ENCODE measurements around the gene SSC4D.

The SSC4D gene

DNA sequence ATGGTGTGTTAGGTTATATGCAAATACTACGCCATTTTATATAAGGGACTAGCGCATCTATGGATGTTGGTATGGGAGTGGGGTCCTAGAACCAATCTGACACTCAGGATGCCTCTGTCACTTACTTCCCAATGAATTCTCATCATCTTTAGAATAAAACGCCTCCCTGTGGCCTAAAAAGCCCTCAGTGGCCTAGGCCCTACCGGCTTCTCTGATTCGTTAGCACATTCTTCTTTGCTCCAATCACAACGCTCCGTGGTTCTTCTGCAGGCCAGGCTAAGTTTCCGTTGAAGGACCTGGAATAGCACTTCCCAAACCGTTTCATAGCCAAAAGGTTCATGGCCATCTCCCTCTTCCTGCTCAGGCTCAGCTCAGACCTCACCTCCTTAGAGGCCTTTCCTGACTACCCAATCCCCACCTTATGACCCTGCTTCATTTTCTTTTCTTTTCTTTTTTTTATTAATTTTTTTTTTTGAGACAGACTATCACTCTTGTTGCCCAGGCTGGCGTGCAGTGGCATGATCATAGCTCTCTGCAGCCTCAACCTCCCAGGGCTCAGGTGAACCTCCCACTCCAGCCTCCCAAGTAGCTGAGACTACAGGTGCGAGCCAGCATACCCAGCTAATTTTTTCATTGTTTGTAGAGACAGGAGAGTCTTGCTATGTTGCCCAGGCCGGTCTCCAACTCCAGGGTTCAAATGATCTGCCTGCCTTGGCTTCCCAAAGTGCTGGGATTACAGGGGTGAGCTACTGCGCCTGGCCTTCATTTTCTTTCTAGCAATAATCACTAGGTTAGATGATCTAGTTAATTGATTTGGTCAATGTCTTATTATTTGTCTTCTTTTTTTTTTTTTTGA, 26.2 kb downstream of the SSC4D start:
- H3K27ac ChIP-seq: no peak overlapping the region
- no peak for DNase-seq
- H3K36me3 ChIP-seq: no peaks in the 10 kb centered on the region

DNA sequence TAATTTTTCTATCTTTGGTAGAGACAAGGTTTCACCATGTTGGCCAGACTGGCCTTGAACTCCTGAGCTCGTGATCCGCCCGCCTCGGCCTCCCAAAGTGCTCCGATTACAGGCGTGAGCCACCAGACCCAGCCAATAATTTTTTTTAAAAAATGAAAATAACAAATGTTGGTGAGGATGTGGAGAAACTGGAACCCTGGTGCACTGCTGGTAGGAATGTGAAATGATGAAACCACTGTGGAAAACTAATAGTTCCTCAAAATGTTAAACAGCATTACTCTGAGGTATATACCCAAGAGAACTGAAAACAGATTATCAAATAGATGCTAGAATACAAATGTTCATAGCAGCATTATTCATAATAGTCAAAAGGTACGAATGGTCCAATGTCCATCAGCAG, 27.7 kb downstream of the SSC4D start:
- DNase-seq: no peak
- Histone ChIP-seq H3K27ac (no peak overlapping the region), H3K36me3 (no peaks in the 10 kb centered on the region), H3K9me3 (ENCODE audit: severe bottlenecking) (no peaks in the 10 kb centered on the region), H3K27me3 (ENCODE audit: insufficient read depth, low read depth, severe bottlenecking) (no peaks in the 10 kb centered on the region), H3K4me3 (ENCODE audit: low read depth, low read length) (no peak overlapping the region)
- TF ChIP-seq, protein P1, sequence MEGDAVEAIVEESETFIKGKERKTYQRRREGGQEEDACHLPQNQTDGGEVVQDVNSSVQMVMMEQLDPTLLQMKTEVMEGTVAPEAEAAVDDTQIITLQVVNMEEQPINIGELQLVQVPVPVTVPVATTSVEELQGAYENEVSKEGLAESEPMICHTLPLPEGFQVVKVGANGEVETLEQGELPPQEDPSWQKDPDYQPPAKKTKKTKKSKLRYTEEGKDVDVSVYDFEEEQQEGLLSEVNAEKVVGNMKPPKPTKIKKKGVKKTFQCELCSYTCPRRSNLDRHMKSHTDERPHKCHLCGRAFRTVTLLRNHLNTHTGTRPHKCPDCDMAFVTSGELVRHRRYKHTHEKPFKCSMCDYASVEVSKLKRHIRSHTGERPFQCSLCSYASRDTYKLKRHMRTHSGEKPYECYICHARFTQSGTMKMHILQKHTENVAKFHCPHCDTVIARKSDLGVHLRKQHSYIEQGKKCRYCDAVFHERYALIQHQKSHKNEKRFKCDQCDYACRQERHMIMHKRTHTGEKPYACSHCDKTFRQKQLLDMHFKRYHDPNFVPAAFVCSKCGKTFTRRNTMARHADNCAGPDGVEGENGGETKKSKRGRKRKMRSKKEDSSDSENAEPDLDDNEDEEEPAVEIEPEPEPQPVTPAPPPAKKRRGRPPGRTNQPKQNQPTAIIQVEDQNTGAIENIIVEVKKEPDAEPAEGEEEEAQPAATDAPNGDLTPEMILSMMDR (IDR thresholded peaks at IDR 0.05; ENCODE audit: low read depth, low read length): no peak

More for the DNA sequence above, 26.2 kb downstream of the SSC4D start:
- no peaks in the 10 kb centered on the region for H3K9me3 ChIP-seq (ENCODE audit: severe bottlenecking)
- TF ChIP-seq, protein P1 (IDR thresholded peaks at IDR 0.05; ENCODE audit: low read depth, low read length): no peak
- no peaks in the 10 kb centered on the region for H3K27me3 ChIP-seq (ENCODE audit: insufficient read depth, low read depth, severe bottlenecking)
- no peak overlapping the region for H3K4me3 ChIP-seq (ENCODE audit: low read depth, low read length)

DNA sequence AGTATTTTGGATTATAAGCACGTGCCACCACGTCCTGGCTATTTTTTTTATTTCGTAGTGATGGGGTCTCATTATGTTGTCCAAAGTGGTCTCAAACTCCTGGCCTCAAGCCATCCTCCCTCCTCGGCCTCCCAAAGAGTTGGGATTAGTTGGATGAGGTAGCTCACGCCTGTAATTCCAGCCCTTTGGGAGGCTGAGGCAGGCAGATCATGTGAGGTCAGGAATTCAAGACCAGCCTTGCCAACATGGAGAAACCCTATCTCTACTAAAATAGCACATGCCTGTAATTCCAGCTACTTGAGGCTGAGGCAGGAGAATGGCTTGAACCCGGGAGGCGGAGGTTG, 28.9 kb downstream of the SSC4D start:
- TF ChIP-seq, protein P1 (IDR thresholded peaks at IDR 0.05; ENCODE audit: low read depth, low read length): no peak

DNA sequence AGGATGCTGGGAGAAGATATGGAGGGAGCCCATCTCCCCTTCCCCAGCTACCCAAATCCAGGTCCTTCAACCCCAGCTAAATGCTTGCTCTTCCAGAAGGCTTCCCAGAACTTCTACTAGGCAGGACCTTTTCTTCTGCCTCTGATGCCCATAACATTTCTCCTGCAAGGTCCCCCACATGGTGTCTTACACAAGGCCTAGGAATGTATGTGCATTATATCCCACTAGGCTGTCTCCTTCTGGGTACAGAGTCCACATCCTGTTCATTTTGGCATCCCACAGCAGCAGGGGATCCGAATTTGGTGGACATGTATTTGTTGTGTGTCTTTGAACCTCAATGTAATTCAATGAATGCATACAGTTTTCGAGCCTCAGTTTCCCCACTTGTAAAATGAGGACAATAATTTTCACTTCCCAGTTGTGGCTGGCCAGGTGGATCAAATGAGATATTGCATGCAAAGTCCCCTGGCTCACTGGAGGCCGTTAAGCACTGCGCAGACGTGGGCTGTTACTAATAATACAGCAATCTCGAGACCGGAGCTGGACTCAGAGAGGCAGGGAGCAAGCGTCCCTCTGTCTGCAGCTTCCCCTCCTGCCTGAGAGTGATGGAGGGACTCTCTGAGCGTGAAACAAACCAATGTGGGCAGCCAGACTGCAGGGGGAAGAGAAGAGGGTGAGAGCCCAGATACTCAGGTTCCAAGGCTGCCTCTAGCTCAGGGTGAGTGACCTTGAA, 32.1 kb downstream of the SSC4D start:
- Histone ChIP-seq H3K27me3 (ENCODE audit: insufficient read depth, low read depth, severe bottlenecking) (no peaks in the 10 kb centered on the region), H3K27ac (no peak overlapping the region), H3K4me3 (ENCODE audit: low read depth, low read length) (no peak overlapping the region), H3K36me3 (no peaks in the 10 kb centered on the region), H3K9me3 (ENCODE audit: severe bottlenecking) (no peaks in the 10 kb centered on the region)
- no peak for DNase-seq
- TF ChIP-seq, protein P1 (IDR thresholded peaks at IDR 0.05; ENCODE audit: low read depth, low read length): no peak

More for the DNA sequence above, 28.9 kb downstream of the SSC4D start:
- Histone ChIP-seq H3K27me3 (ENCODE audit: insufficient read depth, low read depth, severe bottlenecking) (no peaks in the 10 kb centered on the region), H3K4me3 (ENCODE audit: low read depth, low read length) (no peak overlapping the region), H3K36me3 (no peaks in the 10 kb centered on the region), H3K27ac (peak overlapping the region; percentile 70; the same call in 1 of the 2 replicates), H3K9me3 (ENCODE audit: severe bottlenecking) (no peaks in the 10 kb centered on the region)
- no peak for DNase-seq

DNA sequence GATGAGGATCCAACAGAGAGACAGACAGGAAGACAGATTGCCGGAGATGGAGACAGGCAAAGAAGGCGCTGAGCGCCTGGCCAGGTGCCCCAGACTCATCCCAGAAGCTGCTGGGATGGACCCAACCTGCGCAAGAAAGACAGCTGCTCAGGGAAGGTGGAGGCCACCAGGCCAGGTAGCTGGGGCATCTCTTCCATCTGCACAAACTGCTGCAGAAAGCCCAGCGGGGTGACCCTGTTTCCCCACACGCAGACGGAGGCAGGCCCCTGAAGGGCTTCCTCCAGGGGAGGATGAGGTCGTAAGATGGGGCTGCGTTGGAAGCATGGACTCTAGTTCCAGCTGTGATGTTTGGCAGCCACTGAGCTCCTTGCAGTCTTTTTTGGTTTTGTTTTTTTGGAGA, 34.2 kb downstream of the SSC4D start:
- Histone ChIP-seq H3K9me3 (ENCODE audit: severe bottlenecking) (no peaks in the 10 kb centered on the region), H3K4me3 (ENCODE audit: low read depth, low read length) (no peak overlapping the region), H3K27me3 (ENCODE audit: insufficient read depth, low read depth, severe bottlenecking) (no peaks in the 10 kb centered on the region), H3K36me3 (no peaks in the 10 kb centered on the region), H3K27ac (no peak overlapping the region)
- DNase-seq: no peak
- TF ChIP-seq, protein P1 (IDR thresholded peaks at IDR 0.05; ENCODE audit: low read depth, low read length): no peak
